Stomach (tissue), 9 donors: ENCODE measurements around the gene NLK. TPM values are rescaled to one million over a fixed set of nuclear protein-coding genes. Genes with fewer than 3 reads are reported as not detected.

Experiments used
- DNase-seq, 2 donors: peaks; one replicate each; pipeline versions ENCODE4 v3.0.0 to v3.0.0-alpha.2; 2013 to 2019
- H3K27ac ChIP-seq, 5 donors: fragments of 200-600 bp in 4 of 5; sonication (generic) in 4 of 5; one replicate each; pipeline ENCODE4 v1.5.1; 2013 to 2019; ENCODE audit warnings: mild to moderate bottlenecking in 1 of 5, moderate library complexity in 1 of 5
- H3K27me3 ChIP-seq, 3 donors: fragments of 200-600 bp; sonication (generic); one replicate each; pipeline ENCODE4 v1.5.1; 2017 to 2019; ENCODE audit warnings: mixed run types in 1 of 3
- H3K36me3 ChIP-seq, 4 donors: fragments of 200-600 bp; sonication (generic); 1 replicate in 3 of 4; 2 replicates in 1 of 4; pipeline ENCODE4 v1.5.1; 2016 to 2019
- H3K4me1 ChIP-seq, 4 donors: fragments of 200-600 bp; sonication (generic); one replicate each; pipeline ENCODE4 v1.5.1; 2016 to 2019
- H3K4me3 ChIP-seq, 4 donors: fragments of 200-600 bp; sonication (generic) in 3 of 4; one replicate each; pipeline ENCODE4 v1.5.1; 2016 to 2019; ENCODE audit warnings: mild to moderate bottlenecking in 1 of 4
- H3K9me3 ChIP-seq, 4 donors: fragments of 200-600 bp; sonication (generic); one replicate each; pipeline ENCODE4 v1.5.1; 2016 to 2019
- EP300 ChIP-seq: sonication (generic); formaldehyde crosslinking; IDR thresholded peaks from one replicate; pipeline ENCODE4 v1.6.1; 2017; ENCODE audit warnings: antibody characterized with exemption
- POLR2A ChIP-seq, 4 donors: fragments of 450-650 bp; IDR thresholded peaks; one replicate each; pipeline ENCODE4 v1.6.1; 2016; ENCODE audit warnings: antibody characterized with exemption in 4 of 4, control low read depth in 2 of 4, mild to moderate bottlenecking in 1 of 4, moderate library complexity in 1 of 4
- POLR2AphosphoS5 ChIP-seq, 3 donors: sonication (generic); formaldehyde crosslinking; IDR thresholded peaks; one replicate each; pipeline ENCODE4 v1.6.1; 2016; ENCODE audit warnings: antibody characterized with exemption in 3 of 3
- WGBS, 5 donors: extraction: QIAGEN DNeasy Blood & Tissue Kit in 3 of 5; methylation state at CpG; one replicate each; pipeline versions ENCODE4 v1.1.5 to v1.1.7; 2013 to 2018; 5-methylcytosine and 5-hydroxymethylcytosine counted together
- intact Hi-C: fragments of 100-400 bp; cut with DNase I; formaldehyde crosslinking; loops from one replicate; pipeline ENCODE4 v1.15.1; 2023; ENCODE audit warnings: low total_unique reads
- polyA plus RNA-seq, 3 donors: library from polyadenylated mRNA; stranded (reverse); fragments of 200-250 nt; gene quantifications; one replicate each; pipeline ENCODE4 v1.2.3, GENCODE V29; 2013
- total RNA-seq, 5 donors: library from RNA; depleted of rRNA; stranded (reverse); fragments of >200 nt; gene quantifications; one replicate each; pipeline versions ENCODE4 v1.1.0 to v1.2.3, GENCODE V29; 2014 to 2016
- TF ChIP-seq, protein P1 (sequence below), 7 experiments: fragments of 450-650 bp in 4 of 7; fragments of 200-600 bp in 3 of 7; sonication (generic) in 3 of 7; IDR thresholded peaks; one replicate each; pipeline ENCODE4 v1.5.1; 2016 to 2019; ENCODE audit warnings: antibody characterized with exemption in 7 of 7, control low read depth in 2 of 7, mild to moderate bottlenecking in 1 of 7
- donor health status: healthy with polysubstance abuse.
- donor health status: Bipolar disorder and iron deficiency.
- donor health status: healthy.

NLK gene
- total and polyA plus RNA-seq, 8 donors: 4.3 to 169 (median 14.7) TPM

DNA sequence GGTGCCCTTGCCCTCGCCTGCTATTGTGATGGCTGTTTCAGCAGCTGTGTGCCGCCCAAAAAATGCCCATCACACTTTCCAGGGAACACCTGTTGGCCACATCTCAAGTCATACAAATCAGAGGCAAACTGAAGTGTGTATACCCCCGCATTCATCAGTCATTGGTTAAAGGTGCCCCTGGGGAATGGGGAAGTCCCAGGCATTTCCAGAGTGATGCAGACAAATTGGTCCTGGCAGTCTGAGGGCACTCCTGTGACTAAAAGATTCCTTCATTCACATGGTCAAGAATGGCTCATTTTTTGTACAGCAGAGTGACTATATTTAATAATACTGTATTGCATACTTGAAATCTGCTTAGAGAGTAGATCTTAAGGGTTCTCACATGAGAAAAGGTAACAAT, 173.6 kb downstream of the NLK start:
- Histone ChIP-seq H3K36me3 (no peaks in the 10 kb centered on the region), H3K27ac (no peak overlapping the region), H3K9me3 (peaks cover 0 to 12% (median 4%) of the 10 kb centered on the region in 4 donors), H3K4me1 (no peaks in the 10 kb centered on the region), H3K4me3 (no peak overlapping the region), H3K27me3 (no peaks in the 10 kb centered on the region)
- TF ChIP-seq POLR2A (IDR thresholded peaks at IDR 0.05): no peak
- no peak for TF ChIP-seq EP300
- no peak for TF ChIP-seq POLR2AphosphoS5 (IDR thresholded peaks at IDR 0.05)
- TF ChIP-seq, protein P1, sequence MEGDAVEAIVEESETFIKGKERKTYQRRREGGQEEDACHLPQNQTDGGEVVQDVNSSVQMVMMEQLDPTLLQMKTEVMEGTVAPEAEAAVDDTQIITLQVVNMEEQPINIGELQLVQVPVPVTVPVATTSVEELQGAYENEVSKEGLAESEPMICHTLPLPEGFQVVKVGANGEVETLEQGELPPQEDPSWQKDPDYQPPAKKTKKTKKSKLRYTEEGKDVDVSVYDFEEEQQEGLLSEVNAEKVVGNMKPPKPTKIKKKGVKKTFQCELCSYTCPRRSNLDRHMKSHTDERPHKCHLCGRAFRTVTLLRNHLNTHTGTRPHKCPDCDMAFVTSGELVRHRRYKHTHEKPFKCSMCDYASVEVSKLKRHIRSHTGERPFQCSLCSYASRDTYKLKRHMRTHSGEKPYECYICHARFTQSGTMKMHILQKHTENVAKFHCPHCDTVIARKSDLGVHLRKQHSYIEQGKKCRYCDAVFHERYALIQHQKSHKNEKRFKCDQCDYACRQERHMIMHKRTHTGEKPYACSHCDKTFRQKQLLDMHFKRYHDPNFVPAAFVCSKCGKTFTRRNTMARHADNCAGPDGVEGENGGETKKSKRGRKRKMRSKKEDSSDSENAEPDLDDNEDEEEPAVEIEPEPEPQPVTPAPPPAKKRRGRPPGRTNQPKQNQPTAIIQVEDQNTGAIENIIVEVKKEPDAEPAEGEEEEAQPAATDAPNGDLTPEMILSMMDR (IDR thresholded peaks at IDR 0.05): no peak
- intact Hi-C loops: no loop called here
- DNase-seq: no peak
- 62 to 88% (median 77%) methylated on average over 2 to 3 of the region's 3 CpGs for WGBS, 5 donors

DNA sequence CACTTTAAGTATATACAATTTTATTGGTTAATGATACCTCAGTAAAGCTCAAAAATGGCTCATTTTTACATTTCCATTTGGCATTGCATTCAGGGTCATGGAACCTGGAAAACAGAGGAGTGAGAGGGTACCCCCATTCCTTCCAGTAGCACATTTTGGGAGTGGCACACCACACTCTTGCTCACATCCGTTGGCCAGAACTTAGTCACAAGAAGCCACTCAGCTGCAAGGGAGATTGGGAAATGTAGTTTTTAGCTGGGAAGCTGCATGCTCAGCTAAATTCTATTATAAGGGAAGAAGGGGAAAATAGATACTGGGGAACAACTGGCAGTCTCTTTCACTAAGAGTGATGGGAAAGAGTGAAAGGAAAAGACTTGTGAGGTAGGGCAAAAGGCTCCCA, 174.1 kb downstream of the NLK start:
- 4 to 14% (median 4%) methylated on average over 1 of the region's 1 CpG for WGBS, 5 donors
- no peaks in the 10 kb centered on the region for H3K4me1 ChIP-seq
- H3K27me3 ChIP-seq: no peaks in the 10 kb centered on the region
- H3K4me3 ChIP-seq: no peak overlapping the region
- TF ChIP-seq POLR2A (IDR thresholded peaks at IDR 0.05): no peak
- TF ChIP-seq, protein P1 (IDR thresholded peaks at IDR 0.05): no peak
- no peak for TF ChIP-seq EP300
- TF ChIP-seq POLR2AphosphoS5 (IDR thresholded peaks at IDR 0.05): no peak
- no peak overlapping the region for H3K27ac ChIP-seq
- H3K9me3 ChIP-seq: peaks cover 0 to 8% (median 1%) of the 10 kb centered on the region in 4 donors
- no peaks in the 10 kb centered on the region for H3K36me3 ChIP-seq
- DNase-seq: no peak
- intact Hi-C loops: no loop called here

DNA sequence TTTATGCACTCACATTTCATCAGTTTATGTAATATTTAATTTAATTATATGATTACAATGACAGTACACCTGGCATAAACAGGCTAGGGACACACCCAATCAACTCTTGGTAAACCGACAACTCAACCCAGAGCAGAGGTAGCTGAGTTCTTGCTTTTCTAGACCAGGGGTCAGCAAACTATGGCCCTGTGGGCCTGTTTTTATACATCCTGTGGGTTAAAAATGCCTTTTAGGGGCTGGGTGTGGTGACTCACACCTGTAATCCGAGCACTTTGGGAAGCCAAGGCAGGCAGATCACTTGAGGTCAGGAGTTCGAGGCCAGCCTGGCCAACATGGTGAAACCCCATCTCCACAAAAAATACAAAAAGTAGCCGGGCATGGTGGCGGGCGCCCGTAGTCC, 177.3 kb downstream of the NLK start:
- WGBS, 5 donors: 92 to 97% (median 95%) methylated on average over 7 of the region's 7 CpGs
- intact Hi-C loops: no loop called here
- Histone ChIP-seq H3K27ac (no peak overlapping the region), H3K4me1 (no peaks in the 10 kb centered on the region), H3K4me3 (no peak overlapping the region), H3K27me3 (no peaks in the 10 kb centered on the region), H3K9me3 (no peaks in the 10 kb centered on the region), H3K36me3 (no peaks in the 10 kb centered on the region)
- TF ChIP-seq EP300 (no peak), POLR2AphosphoS5 (IDR thresholded peaks at IDR 0.05) (no peak), POLR2A (IDR thresholded peaks at IDR 0.05) (no peak)
- TF ChIP-seq, protein P1 (IDR thresholded peaks at IDR 0.05): no peak
- DNase-seq: no peak

DNA sequence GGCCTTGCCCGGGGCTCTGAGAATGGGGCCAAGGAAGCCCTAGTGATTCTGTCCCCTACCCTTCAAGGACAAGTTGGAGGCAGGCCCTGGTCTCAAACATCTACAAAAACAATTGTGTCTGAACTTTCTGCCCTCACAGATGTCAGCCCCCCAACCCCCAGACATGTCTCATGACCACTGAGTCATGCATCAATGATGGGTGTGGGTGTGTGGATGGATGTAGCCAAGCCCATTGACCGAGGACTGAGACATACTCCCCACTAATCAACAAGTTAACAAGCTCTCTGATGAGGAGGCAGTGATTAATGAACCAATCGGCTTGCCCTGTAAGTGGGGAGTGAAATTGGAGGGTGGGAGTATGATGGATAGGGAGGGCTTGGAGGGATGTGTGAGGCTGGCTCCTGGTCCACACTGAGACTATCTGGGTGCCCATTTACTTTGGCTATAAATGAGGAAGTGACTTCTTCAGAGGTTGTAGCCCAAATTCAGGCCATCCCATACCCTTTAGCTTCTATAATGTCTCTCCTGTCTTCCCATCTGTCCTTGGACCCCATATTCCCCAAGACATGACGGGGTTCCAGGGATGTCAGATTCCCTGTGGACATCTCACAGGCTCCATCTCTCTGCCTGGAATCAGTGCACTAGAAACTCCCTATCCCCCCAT, 179.4 kb downstream of the NLK start:
- no peak for TF ChIP-seq EP300
- TF ChIP-seq POLR2AphosphoS5 (IDR thresholded peaks at IDR 0.05): no peak
- TF ChIP-seq, protein P1 (IDR thresholded peaks at IDR 0.05): no peak
- no peak for TF ChIP-seq POLR2A (IDR thresholded peaks at IDR 0.05)
- intact Hi-C loops: no loop called here
- WGBS, 5 donors: 80 to 90% (median 89%) methylated on average over 4 of the region's 4 CpGs

More for the DNA sequence above, 179.4 kb downstream of the NLK start:
- DNase-seq: no peak
- Histone ChIP-seq H3K27ac (no peak overlapping the region), H3K9me3 (no peaks in the 10 kb centered on the region), H3K4me1 (no peaks in the 10 kb centered on the region), H3K36me3 (no peaks in the 10 kb centered on the region), H3K27me3 (peaks cover 0 to 11% (median 2%) of the 10 kb centered on the region in 3 donors), H3K4me3 (no peak overlapping the region)
